Measurements from ENCODE around the gene HRH3. TPM values are rescaled to one million over a fixed set of nuclear protein-coding genes. Genes with fewer than 3 reads are reported as not detected.

The HRH3 gene
- total RNA-seq, 1 donor from 2014 or later, result not detected

GRCh38 chr20:62230696-62231095 lies 10.6 kb upstream of the HRH3 start:
- no peak for DNase-seq (ENCODE audit: low read depth, low spot score)

GRCh38 chr20:62230276-62230675 lies 10.2 kb upstream of the HRH3 start:
- no peak for DNase-seq (ENCODE audit: low read depth, low spot score)

DNA sequence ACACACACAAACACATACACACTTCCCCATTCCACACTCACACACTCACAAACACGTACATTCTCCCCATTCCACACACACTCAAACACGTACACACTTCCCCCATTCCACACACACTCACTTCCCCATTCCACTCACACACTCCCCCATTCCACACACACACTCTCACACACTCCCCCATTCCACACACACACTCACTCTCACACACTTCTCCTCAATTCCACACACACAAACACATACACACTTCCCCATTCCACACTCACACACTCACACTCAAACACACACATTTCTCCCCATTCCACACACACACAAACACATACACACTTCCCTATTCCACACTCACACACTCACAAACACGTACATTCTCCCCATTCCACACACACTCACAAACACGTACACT lies 9.6 kb upstream of the HRH3 start:
- DNase-seq (ENCODE audit: low read depth, low spot score), result no peak

DNA sequence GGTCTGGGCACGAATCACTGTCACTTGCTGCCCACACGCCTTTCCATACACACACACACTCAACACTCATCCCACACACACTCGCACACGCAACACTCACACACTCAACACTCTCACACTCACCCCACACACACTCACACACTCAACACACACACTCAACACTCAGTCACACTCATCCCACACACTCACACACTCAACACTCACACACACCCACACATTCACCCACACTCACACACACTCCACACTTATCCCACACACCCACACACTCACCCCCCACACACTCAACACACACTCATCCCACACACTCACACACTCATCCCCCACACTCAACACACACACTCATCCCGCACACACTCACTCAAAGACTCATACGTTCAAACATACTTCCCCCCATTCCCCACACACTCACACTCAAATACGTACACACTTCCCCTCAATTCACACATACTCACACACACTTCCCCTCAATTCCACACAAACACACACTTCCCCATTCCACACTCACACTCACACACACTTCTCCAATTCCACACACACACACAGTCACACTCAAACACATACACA lies 9.0 kb upstream of the HRH3 start:
- DNase-seq (ENCODE audit: low read depth, low spot score), result no peak

- no peak for DNase-seq (ENCODE audit: low read depth, low spot score)
Measured at GRCh38 chr20:62227977-62228958, 8.2 kb upstream of the HRH3 start.

GRCh38 chr20:62227591-62227976 lies 7.5 kb upstream of the HRH3 start:
- DNase-seq (ENCODE audit: low read depth, low spot score), result no peak

- no peak for DNase-seq (ENCODE audit: low read depth, low spot score)
Measured at GRCh38 chr20:62226707-62227590, 6.9 kb upstream of the HRH3 start.

DNA sequence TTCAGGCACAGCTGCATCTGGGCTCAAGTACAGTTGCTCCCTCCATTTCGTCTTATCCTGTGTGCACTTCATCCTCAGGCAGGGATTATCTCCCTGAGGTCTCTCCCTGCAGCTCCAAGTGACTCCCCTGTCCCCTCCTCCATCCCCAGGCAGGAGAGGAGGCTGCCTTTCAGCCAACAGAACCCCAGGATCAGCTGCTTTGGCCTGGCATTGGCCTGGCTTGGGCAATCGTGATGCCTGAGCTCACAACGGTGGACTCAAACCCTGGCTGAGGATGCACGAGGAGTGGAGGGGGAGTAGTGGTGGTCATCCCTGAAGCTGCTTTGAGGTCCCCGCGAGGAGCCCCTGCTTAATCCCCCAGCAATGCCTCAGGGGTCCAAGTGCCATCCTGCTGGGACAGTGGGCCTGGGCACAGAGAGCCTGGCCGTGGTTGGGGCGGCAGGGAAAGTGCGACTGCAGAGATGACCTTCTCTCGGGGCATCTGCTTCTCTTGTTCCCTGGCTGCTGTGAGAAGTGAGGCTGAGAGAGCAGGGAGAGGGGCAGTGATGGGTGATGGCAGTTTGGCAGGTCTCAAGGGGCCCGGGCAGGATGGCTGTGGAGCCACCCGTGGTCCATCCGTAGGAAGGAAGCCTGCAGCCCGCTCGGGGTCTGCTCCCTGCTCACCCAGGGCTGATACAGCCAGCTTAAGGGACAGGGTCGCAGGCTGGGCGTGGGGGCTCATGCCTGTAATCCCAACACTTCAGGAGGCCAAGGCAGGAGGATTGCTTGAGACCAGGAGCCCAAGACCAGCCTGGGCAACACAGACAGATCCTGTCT lies 6.0 kb upstream of the HRH3 start:
- no peak for DNase-seq (ENCODE audit: low read depth, low spot score)

- no peak for DNase-seq (ENCODE audit: low read depth, low spot score)
Measured at GRCh38 chr20:62225026-62225425, 4.9 kb upstream of the HRH3 start.

DNA sequence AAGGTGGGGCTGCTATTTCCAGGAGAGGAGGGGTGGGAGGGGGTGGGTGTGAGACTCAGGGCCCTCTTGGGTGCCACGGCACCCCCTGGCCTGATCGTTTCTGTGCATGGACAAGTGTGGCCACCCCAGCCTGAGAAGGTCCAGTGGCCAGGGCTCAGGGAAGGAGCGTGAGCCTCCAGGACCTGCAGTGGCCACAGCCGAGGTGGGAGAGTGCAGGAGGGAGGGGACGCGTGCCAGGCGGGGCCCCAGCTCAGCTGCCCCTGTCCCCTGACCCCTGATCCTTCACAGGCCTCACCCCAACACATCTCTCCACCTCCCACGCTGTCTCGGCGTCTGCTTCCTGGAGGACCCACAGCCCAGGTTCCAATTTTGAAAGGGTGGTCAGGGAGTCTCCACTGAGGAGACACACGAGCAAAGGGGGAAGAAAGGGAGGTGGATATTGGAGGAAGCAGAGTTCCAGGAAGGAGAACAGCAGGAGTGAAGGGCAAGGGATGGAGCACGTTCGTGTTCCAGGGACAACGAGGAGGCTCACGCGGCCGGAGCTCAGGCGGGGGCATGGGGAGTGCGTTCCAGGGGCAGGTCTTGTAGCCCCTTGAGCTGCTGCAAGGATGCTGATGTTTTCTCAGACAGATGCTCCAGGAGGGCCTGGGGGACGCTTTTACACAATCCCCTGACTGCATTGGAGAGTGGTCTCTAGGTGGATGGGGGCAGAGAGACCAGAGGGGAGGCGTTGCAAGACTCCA lies 4.2 kb upstream of the HRH3 start:
- DNase-seq (ENCODE audit: low read depth, low spot score), result no peak

- DNase-seq (ENCODE audit: low read depth, low spot score), result no peak
Measured at GRCh38 chr20:62223571-62223970, 3.5 kb upstream of the HRH3 start.

- DNase-seq (ENCODE audit: low read depth, low spot score), result no peak
Measured at GRCh38 chr20:62222972-62223371, 2.9 kb upstream of the HRH3 start.

- DNase-seq (ENCODE audit: low read depth, low spot score), result no peak
Measured at GRCh38 chr20:62222266-62222850, 2.3 kb upstream of the HRH3 start.

DNA sequence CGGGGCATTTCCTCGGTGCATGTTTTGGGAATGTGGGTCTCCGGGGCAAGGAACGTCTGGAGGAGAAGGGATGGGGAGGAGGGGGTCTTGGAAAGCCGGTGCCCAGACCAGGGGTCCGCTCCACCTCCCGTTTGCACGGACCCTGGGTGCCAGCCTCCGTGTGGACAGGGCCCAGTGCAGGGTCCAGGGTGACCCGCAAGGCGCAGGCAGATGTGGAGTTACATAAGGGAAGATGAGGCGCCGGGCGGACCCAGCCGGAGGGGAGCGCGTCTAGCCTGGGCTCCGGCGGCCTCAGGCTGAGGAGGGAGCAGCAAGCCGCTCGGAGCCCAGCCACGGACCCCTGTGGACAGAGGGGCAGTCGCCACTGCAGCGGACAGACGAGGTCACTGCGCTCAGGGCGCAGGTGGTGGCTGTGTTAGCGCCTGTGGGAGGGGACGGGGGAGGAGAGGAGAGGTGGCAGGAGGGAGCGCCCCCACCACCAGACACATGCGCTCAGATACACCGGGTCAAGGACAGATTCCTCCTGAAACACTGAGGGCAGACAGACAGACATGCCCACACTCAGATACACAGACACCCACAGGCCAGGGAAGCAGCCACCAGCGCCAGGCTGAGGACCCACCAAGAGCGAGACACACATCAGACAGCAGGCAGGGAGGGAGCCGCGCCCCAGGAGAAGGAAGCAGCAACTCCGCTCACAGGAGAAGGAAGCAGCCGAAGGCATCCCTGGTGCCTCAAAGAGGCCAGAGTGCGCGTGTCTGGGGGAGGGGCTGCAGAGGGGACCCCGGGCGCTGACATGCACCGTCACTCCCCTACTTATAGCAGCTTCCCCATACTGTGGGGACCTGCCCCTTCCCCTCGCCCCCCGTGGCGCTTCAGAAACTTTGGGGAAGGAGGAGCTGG lies 839 bp upstream of the HRH3 start:
- no peak for DNase-seq (ENCODE audit: low read depth, low spot score)

- DNase-seq (ENCODE audit: low read depth, low spot score), result no peak
Measured at GRCh38 chr20:62219101-62219991, 732 bp downstream of the HRH3 start.

DNA sequence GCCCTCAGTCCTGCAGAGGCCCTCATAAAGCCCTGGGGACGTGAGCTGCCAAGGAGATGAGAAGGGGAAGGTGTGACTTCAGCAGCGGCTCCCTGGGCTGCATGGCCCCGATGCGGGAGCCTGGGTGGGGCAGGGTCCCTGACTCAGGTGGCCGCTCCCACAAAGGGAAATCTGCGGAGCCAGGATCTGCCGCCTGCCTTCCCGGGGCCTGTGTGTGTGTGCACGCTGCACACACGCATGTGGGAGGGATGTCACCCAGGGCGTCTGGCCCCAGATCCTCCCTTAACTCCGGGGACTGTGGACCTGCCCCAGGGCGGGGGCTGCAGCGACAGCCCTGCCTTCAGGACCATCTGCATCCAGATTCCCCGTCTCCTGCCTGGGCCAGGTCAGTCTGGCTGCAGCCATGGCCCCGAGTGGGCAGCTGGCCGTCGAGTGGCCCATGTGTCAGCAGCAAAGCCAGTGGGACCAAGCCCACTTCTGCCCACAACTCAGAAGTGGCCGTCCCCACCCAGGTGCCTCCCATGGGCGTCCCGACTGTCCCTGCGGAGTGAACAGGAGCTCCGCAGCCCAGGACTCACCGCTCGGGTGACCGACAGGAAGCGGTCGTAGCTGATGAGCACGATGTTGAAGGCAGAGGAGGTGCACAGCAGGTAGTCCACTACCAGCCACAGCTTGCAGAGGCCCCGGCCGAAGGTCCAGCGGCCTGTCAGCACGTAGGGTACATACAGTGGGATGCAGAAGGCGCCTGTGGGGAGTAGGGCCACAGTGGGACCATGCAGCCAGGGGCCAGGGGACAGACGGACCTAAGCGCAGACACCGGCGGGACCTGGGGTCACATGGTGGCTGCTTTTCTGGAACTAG lies 1.9 kb downstream of the HRH3 start:
- no peak for DNase-seq (ENCODE audit: low read depth, low spot score)

Data from pulmonary artery endothelial cell (primary cell).